NCI-H524 treated with DMSO at 0.1 percent for 48 hours (cell line): Measurements from ENCODE around the gene DIP2C.

Experiments used
- DNase-seq: peaks from one replicate; lab custom pipeline; 2025; lab: John Stamatoyannopoulos, UW

DIP2C gene

GRCh38 chr10:552679-553078, 136.8 kb downstream of the DIP2C start:
- DNase-seq: no peak

GRCh38 chr10:551373-552252, 137.9 kb downstream of the DIP2C start:
- DNase-seq: no peak

GRCh38 chr10:550665-551372, 138.6 kb downstream of the DIP2C start:
- no peak for DNase-seq

DNA sequence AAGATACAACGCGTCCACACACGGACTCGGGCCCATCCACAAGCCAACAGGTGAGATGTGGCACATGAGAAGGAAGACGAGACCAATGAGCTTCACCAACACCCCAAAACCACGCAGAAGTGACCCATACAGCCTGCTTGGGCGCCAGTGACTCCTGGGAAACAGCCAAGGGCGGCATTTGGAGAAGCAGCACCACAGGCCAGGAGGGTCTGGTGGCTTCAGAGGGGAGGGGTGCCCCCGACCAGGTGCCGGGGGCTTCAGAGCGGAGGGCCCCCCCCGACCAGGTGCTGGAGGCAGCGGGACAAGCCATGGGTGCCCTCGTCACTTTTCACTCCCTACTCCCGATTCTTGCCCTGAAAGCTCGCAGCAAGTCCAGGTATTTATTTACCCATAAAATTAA, 140.1 kb downstream of the DIP2C start:
- DNase-seq: no peak

DNA sequence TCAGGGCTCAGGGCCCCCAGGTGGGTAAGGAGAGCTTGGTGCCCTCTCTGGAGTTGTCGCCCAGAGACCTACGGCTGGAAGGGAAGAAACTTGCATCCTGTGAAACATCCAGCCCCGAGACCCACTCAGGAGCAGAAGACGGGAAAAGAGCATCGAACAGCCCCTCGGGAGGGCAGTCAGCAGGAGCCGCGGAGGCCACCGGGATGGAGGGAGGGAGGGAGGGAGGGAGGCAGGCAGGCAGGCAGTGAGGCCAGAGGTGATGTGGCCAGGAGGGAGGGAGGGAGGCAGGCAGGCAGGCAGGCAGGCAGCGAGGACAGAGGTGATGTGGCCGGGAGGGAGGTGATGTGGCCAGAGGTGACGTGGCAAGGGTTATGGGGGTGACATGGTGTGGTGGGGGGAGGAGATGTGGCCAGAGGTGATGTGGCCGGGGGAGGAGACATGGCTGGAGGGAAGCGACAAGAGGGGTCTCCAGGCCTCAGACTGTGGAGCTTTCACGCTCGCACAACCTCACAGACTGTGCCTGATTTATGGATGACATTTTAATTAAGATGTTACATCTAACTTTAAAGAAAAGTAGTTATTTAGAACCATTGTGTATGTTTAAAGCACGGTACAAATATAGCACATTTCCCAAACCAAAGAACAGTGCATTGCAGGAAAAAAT, 141.1 kb downstream of the DIP2C start:
- no peak for DNase-seq

DNA sequence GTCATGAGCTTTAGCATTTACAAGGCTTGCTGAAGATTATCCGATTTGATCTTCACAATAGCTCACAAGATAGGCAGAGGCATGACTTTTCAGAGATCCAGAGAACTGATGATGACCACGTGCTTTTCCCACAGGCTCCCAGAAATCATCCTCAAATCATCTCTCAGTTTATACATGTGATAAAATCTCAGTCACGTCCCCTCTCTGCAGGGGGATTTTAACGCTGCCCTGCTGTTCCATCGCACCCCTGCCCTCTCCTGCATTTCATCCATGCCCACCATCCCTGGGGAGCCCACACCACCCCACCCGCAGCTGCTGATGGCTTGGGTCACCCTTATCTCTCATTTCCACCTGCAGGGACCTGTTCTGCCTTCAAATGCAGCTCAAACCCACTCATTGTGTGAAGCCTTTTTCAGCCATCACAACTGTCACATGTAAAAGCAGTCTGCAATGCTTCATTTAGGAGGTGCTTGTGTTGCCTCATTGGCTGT, 141.8 kb downstream of the DIP2C start:
- no peak for DNase-seq

DNA sequence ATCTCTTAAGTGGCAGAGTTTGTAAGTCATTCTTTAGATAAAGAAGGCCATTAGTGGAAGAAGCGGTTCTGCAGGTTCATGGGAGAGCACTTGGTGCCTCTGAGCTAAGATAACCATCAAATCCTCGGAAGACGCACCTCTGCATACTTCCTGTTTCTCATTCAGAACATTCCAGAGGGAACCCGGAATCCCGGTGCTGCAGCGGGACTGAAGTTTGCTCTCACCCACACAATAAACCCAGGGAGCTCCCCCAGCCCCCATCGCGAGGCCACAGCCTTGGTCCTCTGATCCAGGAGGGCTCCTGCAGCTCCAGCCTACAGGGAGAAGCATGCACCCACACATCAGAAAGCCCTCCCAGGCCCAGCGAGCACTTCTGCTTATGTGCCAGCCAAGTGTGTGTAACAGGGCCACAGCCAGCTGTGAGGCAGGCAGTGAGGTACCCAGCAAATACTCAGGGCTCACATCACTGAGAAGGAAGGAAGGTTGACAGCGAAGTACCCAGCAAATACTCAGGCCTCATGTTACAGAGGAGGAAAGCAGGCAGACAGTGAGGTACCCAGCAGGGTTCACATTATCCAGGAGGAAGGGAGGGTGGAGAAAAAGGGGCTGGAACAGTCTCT, 142.4 kb downstream of the DIP2C start:
- DNase-seq: no peak

DNA sequence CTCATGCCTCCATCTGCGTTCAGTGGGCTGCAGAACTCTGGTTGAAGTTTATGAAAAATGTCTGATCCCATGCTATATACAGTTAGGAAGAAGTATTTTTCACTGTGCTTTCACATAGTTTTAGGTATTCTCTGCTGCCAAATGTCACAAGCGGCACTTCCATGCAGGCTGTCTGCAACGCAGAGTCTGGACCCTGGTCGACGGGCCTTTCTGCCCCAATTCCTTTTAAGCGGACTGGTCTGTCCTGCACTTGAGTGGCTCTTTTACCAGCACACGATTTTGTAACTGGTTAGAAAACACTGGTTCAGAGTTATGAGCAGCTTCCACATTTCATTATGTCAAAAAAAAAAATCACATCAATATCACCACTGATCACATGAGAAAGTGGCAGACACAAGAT, 143.0 kb downstream of the DIP2C start:
- no peak for DNase-seq

- DNase-seq: no peak
These were observed 145.3 kb downstream of the DIP2C start for GRCh38 chr10:543862-544822.

- no peak for DNase-seq
These were observed 146.3 kb downstream of the DIP2C start for GRCh38 chr10:543131-543530.

DNA sequence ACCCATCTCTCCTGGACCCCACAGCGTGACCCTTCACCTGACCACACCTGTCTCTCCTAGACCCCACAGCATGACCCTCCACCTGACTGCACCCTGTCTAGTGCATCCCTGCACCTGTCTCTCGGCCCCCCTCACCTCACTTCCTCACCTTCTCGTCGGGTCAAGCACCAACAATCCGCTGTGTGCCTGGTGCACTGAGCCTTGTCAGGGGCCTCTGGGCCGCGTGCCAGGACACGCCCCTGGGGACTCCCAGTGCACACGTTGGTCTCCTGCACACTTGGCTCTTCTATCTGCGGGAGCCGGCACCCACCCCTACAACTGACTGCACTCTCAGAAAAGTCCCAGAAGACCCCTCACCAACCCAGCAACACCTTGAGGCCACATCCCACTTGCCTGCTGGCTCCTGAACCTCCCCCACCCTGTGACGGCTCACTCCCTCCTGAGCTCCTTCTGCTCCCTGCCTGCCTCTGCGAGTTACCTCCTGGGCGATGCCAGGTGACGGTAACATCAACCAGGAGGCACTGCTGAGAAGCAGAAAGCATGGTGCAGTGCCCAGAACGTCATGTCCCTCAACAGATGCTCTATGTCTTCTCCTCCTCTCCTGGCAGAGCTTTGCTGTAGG, 147.6 kb downstream of the DIP2C start:
- no peak for DNase-seq

- DNase-seq: no peak
These were observed 148.4 kb downstream of the DIP2C start for GRCh38 chr10:541041-541440.

DNA sequence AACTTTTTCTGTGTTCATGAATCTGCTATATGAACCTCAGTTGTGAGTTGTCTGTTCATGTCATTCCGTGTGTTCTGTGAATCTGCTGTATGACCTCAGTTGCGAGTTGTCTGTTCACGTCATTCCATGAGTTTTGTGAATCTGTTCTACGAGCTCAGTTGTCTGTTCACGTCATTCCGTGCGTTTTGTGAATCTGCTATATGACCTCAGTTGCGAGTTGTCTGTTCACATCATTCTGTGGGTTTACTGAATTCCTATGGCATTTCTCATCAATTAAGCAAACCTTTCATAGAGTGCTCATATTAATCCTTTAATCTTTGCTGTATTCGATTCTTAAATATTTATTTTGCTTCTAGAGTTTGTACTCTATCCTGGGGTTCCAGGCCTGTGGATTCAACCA, 150.6 kb downstream of the DIP2C start:
- no peak for DNase-seq

DNA sequence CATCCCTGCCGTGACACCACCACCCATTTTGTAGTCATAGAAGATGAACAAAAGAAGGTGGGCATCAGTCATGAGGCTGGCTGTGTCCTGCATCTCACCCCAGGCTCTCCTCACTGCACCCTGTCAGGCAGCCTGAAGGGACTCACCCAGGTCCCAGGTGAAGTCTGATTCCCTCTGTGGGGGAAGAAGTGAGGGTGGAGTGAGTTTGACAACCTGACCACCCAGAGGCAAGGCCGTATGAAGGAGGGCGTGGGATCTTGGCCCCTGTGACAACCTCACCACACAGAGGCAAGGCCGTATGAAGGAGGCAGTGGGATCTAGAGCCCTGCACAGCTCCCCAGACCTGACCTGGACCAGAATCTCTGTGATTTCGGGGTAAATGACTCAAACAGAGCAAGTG, 152.5 kb downstream of the DIP2C start:
- DNase-seq: no peak

- no peak for DNase-seq
These were observed 153.0 kb downstream of the DIP2C start for GRCh38 chr10:536371-536925.

DNA sequence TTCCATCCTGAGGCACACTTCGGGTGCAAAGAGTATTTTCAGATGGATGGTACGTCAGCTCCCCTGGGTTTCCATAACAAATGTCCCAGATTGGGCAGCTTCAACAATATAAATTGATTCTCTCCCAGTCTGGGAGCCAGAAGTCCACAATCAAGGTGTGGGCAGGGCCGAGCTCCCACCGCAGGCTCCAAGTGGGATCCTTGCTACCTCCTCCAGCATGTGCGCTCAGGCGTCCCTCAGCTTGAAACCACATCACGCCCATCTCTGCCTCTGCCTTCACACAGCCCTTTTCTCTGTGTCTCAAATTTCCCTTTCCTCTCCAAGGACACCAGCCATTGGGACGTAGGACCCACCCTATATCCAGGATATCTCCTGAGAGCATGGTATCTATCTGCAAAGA, 153.5 kb downstream of the DIP2C start:
- DNase-seq: no peak

DNA sequence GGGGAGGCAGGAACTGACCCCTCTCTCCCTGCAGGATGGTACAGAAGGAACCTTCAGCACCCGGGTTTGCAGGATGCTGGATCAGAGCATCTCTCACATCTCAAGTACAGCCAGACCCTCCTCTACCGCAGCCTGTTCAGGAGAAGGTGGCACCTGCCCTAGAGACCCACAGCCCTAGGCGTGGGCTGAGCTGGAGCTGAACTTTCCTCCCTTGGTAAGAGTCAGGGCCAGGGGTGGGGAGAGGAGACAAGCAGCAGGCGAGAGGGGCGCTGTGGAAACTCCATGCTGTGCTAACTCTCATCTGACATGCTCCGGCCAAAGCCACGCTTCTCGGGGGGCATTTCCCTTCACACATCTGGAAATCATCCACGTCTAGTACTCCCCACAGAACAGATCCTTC, 154.4 kb downstream of the DIP2C start:
- DNase-seq: no peak

GRCh38 chr10:534047-534566, 155.4 kb downstream of the DIP2C start:
- DNase-seq: no peak

GRCh38 chr10:533611-534010, 155.9 kb downstream of the DIP2C start:
- DNase-seq: no peak

DNA sequence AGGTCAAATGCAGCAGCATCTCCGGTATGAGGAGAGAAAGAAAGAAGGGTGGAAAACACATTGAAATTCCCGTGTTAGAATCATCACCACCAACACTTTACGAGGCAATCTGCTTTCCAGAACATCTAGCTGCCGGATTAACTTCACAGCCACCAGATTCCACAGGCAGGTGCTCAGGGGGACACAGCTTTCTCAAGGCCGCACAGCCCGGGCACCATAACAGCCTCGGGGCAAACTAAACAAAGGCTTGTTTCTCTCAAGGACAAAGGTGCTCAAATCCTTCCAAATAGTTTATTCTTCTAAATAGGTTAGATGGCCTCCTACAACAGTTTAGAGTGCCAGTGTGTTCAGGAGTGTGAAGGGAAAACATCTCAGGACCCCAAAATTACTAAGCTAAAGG, 156.3 kb downstream of the DIP2C start:
- DNase-seq: no peak
